Skeletal muscle tissue (tissue), 4 donors: ENCODE data around the gene JMJD7. TPM values are rescaled to one million over a fixed set of nuclear protein-coding genes. Genes with fewer than 3 reads are reported as not detected.
A peak's percentile ranks its signal among the peaks of the same experiment; 100 is the strongest.

Source experiments
- H3K27ac ChIP-seq: one replicate; pipeline ENCODE4 v1.7.0; 2013; ENCODE audit warnings: mild to moderate bottlenecking, low read depth, low read length, inconsistent platforms
- H3K27me3 ChIP-seq, 3 donors: one replicate each; pipeline ENCODE4 v1.7.0; 2013; ENCODE audit warnings: low read length in 3 of 3; ENCODE audit not compliant: control insufficient read depth in 3 of 3, insufficient read depth in 3 of 3
- H3K36me3 ChIP-seq, 3 donors: one replicate each; pipeline ENCODE4 v1.7.0; 2013; ENCODE audit warnings: low read length in 3 of 3; ENCODE audit not compliant: control insufficient read depth in 3 of 3, insufficient read depth in 3 of 3
- H3K4me1 ChIP-seq, 3 donors: one replicate each; pipeline ENCODE4 v1.7.0; 2013; ENCODE audit warnings: low read length in 3 of 3, mild to moderate bottlenecking in 3 of 3; ENCODE audit not compliant: control insufficient read depth in 3 of 3, insufficient read depth in 3 of 3
- H3K4me3 ChIP-seq, 3 donors: one replicate each; pipeline ENCODE4 v1.7.0; 2013; ENCODE audit warnings: low read length in 3 of 3
- H3K9ac ChIP-seq, 3 donors: one replicate each; pipeline ENCODE4 v1.7.0; 2013; ENCODE audit warnings: low read length in 3 of 3, mild to moderate bottlenecking in 3 of 3, moderate library complexity in 2 of 3, low read depth in 1 of 3
- H3K9me3 ChIP-seq, 3 donors: one replicate each; pipeline ENCODE4 v1.7.0; 2013; ENCODE audit warnings: low read length in 3 of 3; ENCODE audit not compliant: control insufficient read depth in 3 of 3
- total RNA-seq: library from RNA; depleted of rRNA; stranded (reverse); fragments of >200 nt; gene quantifications from one replicate; pipeline ENCODE4 v1.2.3, GENCODE V29; 2014
- donor health status: Osteomylitis.

The JMJD7 gene
- total RNA-seq, 1 donor from 2014 or later = 1.0 TPM

DNA sequence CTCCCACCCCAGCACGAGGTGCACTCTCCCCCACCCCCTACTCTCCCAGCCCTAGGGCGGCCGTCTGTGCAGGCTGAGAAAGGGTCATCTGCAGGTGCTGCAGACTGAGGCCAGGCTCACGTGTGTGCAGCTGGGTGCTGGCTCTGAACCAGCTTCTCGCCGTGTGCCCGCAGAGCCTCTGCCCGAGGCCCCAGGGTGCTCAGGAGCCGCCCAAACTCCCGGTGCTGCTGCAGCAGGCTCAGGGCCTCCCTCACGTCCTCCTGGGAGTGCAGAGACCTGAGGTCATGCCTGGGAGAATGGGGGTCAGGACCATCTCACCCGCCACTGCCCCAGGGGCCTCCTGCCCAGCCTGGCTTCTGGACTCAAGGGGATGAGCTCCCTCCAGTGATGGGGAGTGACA, 48.8 kb downstream of the JMJD7 start:
- Histone ChIP-seq H3K9me3 (no peaks in the 10 kb centered on the region), H3K27ac (no peak overlapping the region), H3K36me3 (no peaks in the 10 kb centered on the region), H3K4me3 (no peak overlapping the region), H3K27me3 (no peaks in the 10 kb centered on the region), H3K4me1 (peaks cover 13 to 17% (median 16%) of the 10 kb centered on the region in 3 donors), H3K9ac (no peak overlapping the region)

DNA sequence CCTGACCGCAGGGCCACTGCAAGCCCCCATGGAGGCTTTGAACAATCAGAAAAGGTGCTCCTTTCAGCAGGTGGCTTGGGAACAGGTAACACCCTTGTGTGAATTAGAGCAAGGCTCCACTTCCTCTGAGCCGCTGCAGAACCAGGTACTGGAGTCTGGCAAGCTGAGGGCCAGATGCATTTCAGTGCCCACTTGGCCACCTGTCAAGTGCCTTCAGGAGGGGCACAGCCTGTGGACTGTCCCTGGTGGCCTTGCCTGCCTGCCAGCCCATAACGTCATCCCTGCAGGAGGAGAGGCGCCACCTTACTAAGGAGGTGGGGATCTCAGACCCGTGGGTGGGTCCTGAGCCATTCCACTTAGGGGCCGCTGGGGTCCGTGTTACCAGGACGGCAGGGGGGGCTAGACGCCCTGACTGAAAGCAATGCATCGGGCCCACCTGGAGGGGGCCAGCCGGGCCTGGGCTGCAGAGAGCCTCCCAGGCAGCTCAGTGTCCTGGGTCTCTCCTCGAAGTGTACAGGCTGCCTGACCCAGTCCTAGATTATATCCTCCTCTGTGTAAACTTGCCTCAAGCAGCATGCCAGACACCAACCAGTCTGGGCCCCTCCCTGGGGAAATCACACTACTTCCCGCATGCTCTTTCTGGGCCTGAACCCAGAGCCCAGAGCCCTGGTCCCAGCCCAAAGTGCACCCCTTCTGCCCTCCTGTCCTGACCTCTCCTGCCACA, 49.9 kb downstream of the JMJD7 start:
- H3K4me3 ChIP-seq = no peak overlapping the region
- H3K4me1 ChIP-seq = peaks cover 16 to 26% (median 18%) of the 10 kb centered on the region in 3 donors
- H3K27ac ChIP-seq = no peak overlapping the region
- no peaks in the 10 kb centered on the region for H3K9me3 ChIP-seq
- peak overlapping the region in 1 of 3 donors; percentile 33 for H3K9ac ChIP-seq
- no peaks in the 10 kb centered on the region for H3K27me3 ChIP-seq
- no peaks in the 10 kb centered on the region for H3K36me3 ChIP-seq

DNA sequence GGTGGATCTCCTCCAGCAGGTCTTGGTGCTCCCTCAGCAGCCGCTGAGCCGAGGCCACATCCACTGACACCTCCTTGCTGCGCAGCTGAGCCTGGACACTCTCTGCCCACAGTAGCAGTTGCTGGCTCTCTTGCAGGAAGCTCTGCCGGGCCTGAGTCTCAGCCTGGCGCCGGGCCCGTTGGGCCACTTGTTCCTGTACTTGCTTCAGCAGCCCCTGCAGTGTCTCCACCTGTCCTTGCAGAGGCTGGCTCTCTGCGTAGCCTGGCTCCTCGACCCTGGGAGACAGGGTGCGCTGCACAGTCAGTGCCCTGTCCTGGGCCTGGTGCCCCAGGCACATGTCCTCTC, 50.4 kb downstream of the JMJD7 start:
- Histone ChIP-seq H3K9me3 (no peaks in the 10 kb centered on the region), H3K9ac (peak overlapping the region in 1 of 3 donors; percentile 33), H3K4me1 (peaks cover 19 to 30% (median 21%) of the 10 kb centered on the region in 3 donors), H3K27ac (no peak overlapping the region), H3K36me3 (no peaks in the 10 kb centered on the region), H3K4me3 (no peak overlapping the region), H3K27me3 (no peaks in the 10 kb centered on the region)

DNA sequence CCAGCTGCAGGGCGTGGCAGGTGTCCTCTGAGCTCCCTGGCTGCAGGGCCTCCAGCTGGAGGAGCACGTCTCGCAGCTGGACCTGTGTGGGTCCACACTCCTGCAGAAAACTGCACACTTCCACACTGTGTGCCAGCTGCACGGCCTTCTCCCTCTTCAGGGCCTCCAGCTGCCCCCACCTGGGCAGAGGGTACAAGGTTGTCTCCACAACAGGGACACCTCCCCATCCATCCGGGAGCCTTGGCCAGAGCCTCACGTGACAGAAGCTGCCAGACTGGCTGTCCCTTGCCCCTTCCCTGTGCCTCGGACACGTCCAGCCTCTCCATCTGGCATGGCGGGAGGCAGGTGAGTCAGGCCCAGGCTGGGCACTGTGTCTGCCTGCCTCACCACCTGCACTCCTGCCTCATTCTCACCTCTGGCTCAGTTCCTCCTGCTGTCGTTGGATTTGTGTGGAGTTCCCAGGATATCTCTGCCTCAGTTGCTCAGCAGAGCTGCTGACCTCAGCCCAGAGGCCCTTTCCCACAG, 51.5 kb downstream of the JMJD7 start:
- Histone ChIP-seq H3K27ac (no peak overlapping the region), H3K36me3 (no peaks in the 10 kb centered on the region), H3K9me3 (no peaks in the 10 kb centered on the region), H3K4me1 (peaks cover 19 to 30% (median 22%) of the 10 kb centered on the region in 3 donors), H3K27me3 (no peaks in the 10 kb centered on the region), H3K9ac (no peak overlapping the region), H3K4me3 (no peak overlapping the region)

DNA sequence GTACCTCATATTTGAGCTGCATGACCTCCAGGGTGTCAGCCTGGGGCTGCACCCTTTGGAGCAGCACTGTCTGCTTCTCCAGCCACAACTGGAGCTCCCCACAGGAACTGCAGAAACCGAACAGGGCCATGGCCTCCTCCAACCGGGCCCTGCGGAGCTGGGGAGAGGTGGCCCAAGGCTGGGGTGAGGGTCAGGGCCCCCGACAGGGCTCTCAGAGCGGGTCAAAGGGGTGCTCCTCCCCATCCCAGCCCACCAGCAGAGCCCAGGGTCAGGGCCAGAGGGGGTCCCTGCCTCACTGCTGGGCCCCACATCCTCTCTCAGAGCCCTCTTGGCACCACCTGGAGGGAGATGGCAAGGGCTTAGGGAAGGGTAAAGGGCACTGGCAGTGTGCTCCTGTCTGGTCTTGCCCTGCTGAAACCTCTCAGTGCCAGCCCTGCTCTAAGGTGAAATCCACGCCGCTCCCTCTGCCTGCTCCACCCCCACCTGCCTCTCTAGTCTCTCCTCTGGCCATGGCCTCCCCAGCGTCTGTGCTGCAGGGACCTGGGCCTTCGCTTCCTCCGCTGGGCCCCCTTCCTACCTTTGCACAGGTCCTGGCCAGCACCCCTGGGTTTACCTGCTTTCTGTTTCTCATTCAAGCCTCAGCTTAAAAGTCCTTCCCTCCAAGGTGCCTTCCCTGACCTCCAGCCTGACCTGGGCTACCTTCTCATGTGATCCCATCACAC, 52.4 kb downstream of the JMJD7 start:
- Histone ChIP-seq H3K4me3 (no peak overlapping the region), H3K36me3 (no peaks in the 10 kb centered on the region), H3K27me3 (no peaks in the 10 kb centered on the region), H3K4me1 (peaks cover 19 to 30% (median 22%) of the 10 kb centered on the region in 3 donors), H3K9ac (no peak overlapping the region), H3K9me3 (no peaks in the 10 kb centered on the region), H3K27ac (no peak overlapping the region)

DNA sequence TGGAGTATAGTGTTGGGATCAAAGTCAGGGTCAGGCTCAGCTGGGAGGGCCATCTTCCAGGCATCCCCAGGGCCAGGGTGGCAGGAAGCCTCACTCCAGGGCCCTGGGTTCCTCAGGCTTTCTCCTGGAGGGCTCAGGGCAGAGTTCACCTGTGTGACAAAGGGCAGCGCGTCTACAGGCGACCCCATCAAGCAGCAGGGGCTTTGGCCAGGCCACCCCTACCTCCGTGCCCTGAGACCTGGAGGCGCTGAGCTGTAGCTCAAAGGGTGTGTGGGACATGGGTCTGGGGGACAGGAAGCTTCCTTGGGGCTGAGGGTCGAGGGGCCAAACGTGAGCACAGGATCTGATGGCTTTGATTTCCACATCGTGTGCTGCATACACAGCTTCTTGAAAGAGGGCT, 53.2 kb downstream of the JMJD7 start:
- Histone ChIP-seq H3K4me1 (peaks cover 19 to 30% (median 22%) of the 10 kb centered on the region in 3 donors), H3K36me3 (no peaks in the 10 kb centered on the region), H3K27me3 (no peaks in the 10 kb centered on the region), H3K9ac (no peak overlapping the region), H3K4me3 (no peak overlapping the region), H3K27ac (no peak overlapping the region), H3K9me3 (no peaks in the 10 kb centered on the region)

GRCh38 chr15:41881550-41881919, 53.6 kb downstream of the JMJD7 start:
- H3K4me3 ChIP-seq = peak overlapping the region in 2 of 3 donors; percentile 12 to 29
- no peak overlapping the region for H3K27ac ChIP-seq
- no peaks in the 10 kb centered on the region for H3K9me3 ChIP-seq
- H3K27me3 ChIP-seq = no peaks in the 10 kb centered on the region
- peak overlapping the region in 1 of 3 donors; percentile 40 for H3K9ac ChIP-seq
- H3K4me1 ChIP-seq = peaks cover 19 to 30% (median 22%) of the 10 kb centered on the region in 3 donors
- H3K36me3 ChIP-seq = no peaks in the 10 kb centered on the region

GRCh38 chr15:41881920-41882688, 54.2 kb downstream of the JMJD7 start:
- Histone ChIP-seq H3K27ac (no peak overlapping the region), H3K4me3 (peak overlapping the region in 2 of 3 donors; percentile 12 to 29), H3K27me3 (no peaks in the 10 kb centered on the region), H3K9ac (peak overlapping the region in 2 of 3 donors; percentile 33 to 57), H3K36me3 (no peaks in the 10 kb centered on the region), H3K4me1 (peaks cover 19 to 30% (median 22%) of the 10 kb centered on the region in 3 donors), H3K9me3 (no peaks in the 10 kb centered on the region)

DNA sequence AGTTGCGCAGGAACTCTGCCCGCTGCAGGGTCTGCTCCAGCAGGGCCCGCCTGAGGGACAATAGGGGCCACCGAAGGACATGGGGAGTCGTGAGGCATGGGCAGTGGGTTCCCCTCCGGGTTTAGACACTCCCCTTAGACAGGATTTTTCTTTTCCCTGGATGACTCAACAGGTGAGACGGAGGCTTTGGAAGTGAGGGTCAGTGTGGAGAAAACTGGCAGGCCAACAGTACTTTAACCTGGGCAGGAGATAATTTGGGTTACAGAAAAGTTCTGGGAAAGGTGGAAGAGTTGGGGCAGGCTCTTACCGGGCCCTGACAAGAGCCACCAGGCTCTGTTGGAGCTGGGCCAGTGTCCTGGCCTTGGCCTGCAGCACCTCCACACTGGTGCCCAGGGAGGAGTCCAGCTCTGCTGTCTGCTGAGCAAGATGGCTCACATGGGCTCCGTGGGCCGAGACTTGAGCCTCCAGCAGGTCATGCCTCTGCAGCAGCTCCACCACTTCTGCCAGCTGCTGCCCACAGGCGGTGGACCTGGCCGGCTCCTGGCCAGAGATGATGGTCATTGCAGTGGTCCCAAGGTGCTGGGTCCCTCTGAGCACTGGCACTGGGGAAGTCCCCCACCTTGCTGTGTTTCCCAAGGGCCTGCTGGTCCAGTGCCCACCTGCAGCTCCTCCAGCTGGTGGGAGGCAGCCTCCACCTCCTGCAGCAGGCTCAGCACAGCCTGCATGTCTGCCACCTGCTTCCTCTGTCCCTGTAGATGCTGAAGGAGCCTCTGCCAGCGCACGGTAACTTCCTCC, 55.0 kb downstream of the JMJD7 start:
- peak overlapping the region in 2 of 3 donors; percentile 33 to 57 for H3K9ac ChIP-seq
- no peaks in the 10 kb centered on the region for H3K27me3 ChIP-seq
- peaks cover 16 to 25% (median 21%) of the 10 kb centered on the region in 3 donors for H3K4me1 ChIP-seq
- no peak overlapping the region for H3K27ac ChIP-seq
- no peaks in the 10 kb centered on the region for H3K36me3 ChIP-seq
- peak overlapping the region in 1 of 3 donors; percentile 16 for H3K4me3 ChIP-seq
- H3K9me3 ChIP-seq = no peaks in the 10 kb centered on the region
